Stimulated activated CD4-positive, alpha-beta T cell treated with anti-CD3 and anti-CD28 coated beads, Interleukin-12 subunit alpha, Interleukin-12 subunit beta, amount 100 ng/mL, for 4 hours (primary cell): ENCODE data around the gene WDR33.

Experiments
- DNase-seq: peaks from one replicate; pipeline ENCODE4 v3.0.0-alpha.2; 2020

Gene WDR33

GRCh38 chr2:127670055-127670956 is 140.7 kb downstream of the WDR33 start:
- DNase-seq: no peak

GRCh38 chr2:127669056-127669455 is 141.9 kb downstream of the WDR33 start:
- no peak for DNase-seq

GRCh38 chr2:127665267-127665893 is 145.6 kb downstream of the WDR33 start:
- DNase-seq: no peak

GRCh38 chr2:127664895-127665225 is 146.1 kb downstream of the WDR33 start:
- DNase-seq: no peak

- DNase-seq: no peak
These were observed 146.7 kb downstream of the WDR33 start for GRCh38 chr2:127664065-127664894.

- DNase-seq: no peak
These were observed 147.4 kb downstream of the WDR33 start for GRCh38 chr2:127663566-127664064.

- DNase-seq: no peak
These were observed 147.9 kb downstream of the WDR33 start for GRCh38 chr2:127662937-127663565.

GRCh38 chr2:127661949-127662510 is 148.9 kb downstream of the WDR33 start:
- no peak for DNase-seq

- no peak for DNase-seq
These were observed 149.8 kb downstream of the WDR33 start for GRCh38 chr2:127661072-127661649.

GRCh38 chr2:127660291-127660578 is 150.7 kb downstream of the WDR33 start:
- DNase-seq: no peak

GRCh38 chr2:127659408-127660290 is 151.3 kb downstream of the WDR33 start:
- DNase-seq: no peak

GRCh38 chr2:127658641-127659407 is 152.1 kb downstream of the WDR33 start:
- no peak for DNase-seq

GRCh38 chr2:127658146-127658545 is 152.8 kb downstream of the WDR33 start:
- DNase-seq: no peak

- DNase-seq: no peak
These were observed 153.8 kb downstream of the WDR33 start for GRCh38 chr2:127657232-127657595.

- DNase-seq: no peak
These were observed 154.3 kb downstream of the WDR33 start for GRCh38 chr2:127656569-127657231.

- no peak for DNase-seq
These were observed 155.5 kb downstream of the WDR33 start for GRCh38 chr2:127655209-127656073.

GRCh38 chr2:127654838-127655175 is 156.2 kb downstream of the WDR33 start:
- no peak for DNase-seq

- DNase-seq: no peak
These were observed 156.7 kb downstream of the WDR33 start for GRCh38 chr2:127654084-127654837.
